Measurements from ENCODE around the gene PDE3A.

Gene PDE3A

DNA sequence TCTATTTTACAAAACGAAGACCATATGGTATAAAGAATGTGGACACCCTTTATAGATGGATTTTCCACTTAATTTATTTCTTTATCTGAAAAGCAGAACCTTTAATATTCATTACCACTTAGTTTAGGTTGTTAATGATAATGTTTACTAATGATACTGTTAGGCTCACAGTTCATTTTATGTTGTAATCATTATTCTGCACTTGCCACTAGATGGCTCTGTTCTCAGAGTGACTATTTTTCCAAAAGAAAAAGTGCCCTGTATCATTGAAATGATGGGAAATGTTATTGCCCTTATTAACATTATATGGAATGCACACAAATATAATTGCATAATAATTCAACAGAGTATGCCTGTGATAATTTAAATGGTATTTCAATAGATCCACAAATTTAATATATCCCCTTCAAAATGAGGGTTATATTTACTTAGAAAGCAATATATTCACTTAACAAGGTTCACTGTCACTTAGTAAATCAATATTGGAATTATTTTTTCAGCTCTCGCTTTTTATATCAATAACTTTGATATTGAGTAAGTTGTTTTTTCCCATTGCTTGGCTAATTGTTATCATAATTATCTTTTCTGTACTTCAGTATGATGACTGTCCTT is 95.7 kb downstream of the PDE3A start:
- no peak for DNase-seq

DNA sequence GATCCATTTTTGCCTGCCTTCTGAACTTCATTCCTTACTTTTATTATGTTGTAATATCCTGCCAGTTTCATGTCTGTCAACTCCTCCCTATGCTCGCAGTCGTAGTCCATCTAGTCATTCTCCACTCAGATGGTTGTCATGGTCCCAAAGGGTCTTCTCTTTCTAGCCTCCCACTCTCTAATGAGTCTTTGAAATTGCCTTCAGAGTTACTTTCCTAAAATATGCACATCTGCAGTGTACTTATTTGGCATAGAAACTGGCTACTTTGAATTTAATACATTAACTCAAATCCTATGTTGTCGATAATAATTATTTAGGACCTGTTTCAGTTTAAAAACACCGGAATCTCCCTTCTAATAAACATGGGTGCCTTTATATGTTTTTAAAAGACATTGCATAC is 101.0 kb downstream of the PDE3A start:
- no peak for DNase-seq

DNA sequence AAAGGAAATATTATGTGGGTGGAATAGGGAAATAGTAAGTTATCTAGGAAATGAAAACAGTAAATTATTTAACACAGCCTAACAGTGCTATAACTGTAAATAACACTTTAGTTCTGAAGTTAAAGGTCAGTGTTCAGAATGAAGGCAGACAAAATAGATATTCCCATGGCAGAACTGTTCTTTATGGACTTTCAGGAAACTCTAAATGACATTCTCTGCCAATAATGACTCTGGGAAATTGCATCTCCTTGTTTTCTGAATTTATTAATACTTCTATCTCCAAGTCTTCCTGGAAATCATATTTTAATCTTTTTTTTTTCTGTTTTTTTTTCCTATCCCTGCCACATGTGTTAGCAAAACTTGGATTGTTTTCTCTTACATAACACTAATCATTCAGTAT is 101.4 kb downstream of the PDE3A start:
- no peak for DNase-seq

DNA sequence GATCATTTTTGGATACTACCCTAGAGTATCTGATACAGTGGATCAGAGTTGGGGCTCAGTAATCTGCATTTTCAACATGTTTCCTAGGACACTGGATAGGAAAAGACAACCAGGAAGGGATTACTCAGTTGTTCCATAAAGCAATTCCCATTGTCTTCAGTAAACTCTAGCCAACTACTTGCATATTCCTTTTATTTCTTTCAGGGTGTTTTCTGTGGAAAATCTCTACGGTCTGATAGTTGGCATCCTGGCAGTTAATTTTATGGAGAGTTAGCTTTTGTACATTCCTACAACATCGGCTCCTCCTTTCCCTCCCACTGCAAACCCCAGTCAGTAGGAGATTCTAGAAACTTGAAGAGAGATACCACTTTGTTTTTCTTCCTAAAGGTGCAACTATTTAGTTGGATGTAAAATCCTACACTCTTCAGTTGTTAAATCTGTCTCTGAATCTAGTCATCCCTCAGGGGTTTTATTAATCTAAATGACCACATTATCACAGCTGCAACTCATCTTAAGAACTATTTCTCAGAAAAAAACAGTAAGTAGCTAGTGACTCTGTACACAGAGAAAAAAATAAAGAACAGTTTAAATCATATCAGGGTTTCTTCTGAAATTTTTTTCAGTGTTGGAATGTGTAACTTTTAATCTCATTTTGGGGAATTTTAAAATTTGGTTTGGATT is 103.9 kb downstream of the PDE3A start:
- DNase-seq, result no peak

DNA sequence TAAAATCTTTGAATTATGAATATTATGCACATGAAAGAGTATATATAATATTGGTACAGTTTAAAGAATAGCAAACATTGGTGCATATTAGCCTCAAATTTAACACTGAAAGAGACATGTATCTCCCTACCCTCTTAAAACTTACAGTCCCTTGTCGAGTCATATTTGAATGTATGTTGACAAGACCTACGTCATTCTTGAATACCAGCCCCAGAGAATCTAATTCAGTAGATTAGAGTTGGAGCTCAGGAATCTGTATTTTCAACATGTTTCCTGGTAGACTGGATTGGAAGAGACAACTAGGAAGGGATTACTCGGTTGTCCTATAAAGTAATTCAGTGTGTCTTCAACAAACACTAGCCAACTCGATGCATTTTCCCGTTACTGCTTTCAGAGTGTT is 104.8 kb downstream of the PDE3A start:
- no peak for DNase-seq

DNA sequence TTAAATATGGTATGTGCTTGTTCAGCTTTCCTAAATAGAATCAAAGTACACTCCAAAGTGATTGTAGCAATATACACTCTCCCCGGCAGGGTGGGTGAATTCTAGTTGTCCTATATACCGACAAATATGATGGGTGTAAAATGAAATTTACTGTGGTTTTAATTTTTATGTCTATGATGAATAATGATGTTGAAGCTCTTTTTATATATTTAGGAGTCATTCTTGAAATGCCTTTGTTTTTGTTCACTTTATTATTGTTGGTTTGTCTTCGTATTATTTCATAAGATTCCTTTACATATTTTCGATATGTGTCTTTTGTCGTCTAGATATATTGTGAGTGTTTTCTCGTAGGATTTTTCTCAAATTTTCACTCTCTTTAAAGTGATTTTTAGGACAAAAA is 105.7 kb downstream of the PDE3A start:
- DNase-seq, result no peak

DNA sequence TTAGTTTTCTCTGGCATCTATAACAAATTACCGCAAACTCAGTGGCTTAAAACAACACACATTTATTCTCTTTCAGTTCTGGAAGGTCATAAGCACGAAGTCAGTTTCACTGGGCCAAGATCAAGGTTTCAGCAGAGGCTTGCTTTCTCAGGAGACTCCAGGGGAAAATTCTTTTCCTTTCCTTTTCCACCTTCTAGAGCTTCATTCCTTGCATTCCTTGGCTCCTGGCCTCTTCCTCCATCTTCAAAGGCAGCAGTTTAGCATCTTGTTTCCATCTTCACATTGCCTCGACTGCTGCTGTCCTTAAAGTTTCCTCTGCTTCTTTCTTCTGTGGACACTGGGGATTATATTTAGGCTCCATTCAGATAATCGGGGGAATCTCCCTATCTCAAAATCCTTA is 106.1 kb downstream of the PDE3A start:
- DNase-seq, result no peak

DNA sequence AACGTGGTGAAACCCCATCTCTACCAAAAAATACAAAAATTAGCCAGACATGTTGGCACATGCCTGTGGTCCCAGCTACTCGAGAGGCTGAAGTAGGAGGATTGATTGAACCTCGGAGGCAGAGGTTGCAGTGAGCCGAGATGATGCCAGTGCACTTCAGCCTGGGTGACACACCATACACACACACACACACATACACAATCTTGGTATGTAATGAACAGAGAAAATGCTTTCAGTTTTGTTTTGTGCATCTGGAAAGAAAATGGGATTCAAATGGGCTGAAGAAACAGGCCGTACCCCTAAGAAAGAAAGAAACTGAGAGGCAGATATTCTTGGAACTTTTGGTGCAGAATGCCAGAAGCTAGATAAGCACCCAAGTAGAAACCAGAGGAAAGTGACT is 107.2 kb downstream of the PDE3A start:
- no peak for DNase-seq

DNA sequence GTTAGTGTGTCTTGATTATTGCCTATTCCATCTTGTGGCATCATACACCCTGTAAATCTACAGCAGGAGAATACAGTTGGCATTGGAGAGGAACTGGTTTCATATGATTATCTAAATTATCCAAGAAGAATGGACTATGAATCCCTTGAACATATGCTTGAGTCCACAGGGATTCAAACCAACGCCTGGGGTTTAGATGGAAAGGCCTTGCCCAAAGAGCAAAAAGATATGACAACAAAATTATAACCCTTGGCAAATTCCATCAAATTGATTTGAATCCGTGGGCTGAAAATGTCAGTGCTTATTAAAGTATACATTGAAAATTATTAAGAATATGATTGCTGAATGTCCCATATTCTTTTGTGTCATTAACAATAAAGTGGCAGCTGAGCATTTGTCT is 108.2 kb downstream of the PDE3A start:
- DNase-seq, result no peak

DNA sequence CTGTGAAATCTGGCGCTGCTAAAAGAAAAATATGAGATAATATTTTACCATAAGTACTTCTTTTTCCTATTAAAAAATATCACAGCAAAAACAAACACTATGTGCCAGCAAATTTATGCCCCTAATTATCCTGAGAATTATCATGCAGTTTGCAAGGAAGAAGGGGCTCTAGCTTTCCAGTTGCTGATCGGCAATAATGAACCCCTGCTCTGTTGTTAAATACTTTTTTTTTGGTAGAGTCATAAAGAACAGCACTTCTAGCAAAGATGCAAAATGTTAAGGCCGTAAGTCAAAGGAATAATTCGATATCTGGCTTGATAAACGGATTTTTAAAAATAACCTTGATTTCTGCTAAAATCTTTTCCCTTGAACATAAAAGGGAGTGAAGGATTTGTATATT is 108.9 kb downstream of the PDE3A start:
- no peak for DNase-seq

DNA sequence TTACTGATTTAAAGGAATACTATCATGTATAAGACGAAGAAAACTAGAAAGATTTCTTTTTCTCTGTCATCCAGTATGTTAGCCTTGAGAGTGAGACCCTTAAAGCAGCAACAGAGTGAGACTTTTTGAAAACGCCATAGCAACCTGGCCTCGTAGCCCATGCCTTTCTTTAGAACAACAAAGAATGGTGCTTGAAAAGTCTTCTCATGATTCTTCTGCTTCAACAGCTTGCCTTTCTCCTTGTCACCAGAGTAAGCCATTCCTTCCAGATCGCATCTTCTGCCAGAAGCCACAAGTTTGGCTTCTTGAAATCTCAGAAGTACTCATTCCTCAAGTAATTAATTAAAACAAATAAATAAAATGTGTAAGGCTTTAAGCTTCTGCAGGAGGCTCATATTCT is 109.3 kb downstream of the PDE3A start:
- no peak for DNase-seq

DNA sequence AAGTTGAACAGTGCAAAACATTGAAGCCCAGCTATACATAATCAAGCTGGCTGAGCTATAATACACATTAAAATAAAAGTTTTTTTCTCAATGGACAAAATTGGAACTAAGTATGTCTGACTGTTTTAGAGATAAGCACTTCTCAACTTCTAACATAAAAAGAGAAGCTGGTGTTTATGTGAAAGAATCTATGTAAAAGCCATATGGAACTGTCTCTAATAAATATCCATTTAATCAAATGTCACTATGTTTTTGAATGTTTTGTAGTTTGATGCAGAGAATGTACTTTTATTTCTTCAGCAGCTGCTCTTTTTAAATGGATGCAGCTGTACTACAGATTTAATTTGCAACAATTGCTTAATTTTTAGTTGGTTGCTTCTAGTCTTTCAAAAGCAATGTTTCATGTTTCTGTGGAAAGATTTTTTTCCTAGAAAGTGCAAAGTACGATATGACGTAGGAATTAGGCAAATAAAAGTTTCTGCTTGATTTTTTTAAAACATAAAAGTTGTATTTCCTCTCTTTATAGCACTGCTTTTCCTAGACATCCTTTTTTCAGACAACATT is 114.2 kb downstream of the PDE3A start:
- no peak for DNase-seq

DNA sequence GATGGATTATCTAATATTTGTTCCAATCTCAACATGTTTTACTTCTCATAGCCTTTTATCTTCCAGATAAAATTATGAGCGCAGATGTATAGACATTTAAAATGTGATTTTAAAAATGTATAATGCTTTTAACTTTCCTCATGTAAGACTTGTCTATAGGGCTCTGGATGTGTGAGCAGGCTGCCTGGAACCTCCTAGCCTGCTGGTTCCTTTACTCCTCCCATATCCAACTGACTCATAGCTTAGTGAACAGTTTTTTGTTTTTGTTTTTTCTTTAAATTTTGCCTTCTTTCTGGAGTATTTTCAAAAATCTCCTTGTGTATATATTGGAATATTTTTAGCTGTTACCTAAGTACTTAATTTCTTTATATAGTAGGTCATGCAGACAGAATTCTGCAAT is 115.4 kb downstream of the PDE3A start:
- DNase-seq, result no peak

DNA sequence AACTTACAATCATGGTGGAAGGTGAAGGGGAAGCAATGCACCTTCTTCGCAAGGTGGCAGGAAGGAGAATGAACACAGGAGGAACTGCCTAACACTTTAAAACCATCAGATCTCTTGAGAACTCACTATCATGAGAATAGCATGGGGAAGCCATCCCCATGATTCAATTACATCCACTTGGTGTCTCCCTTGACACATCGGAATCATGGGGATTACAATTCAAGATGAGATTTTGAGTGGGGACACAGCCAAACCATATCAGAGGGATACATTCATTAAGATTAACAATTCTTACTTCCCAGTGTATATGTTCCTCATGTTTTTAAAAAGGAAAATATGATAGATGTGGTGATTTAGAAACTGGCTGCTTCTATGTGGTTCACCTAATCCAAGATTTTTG is 117.9 kb downstream of the PDE3A start:
- no peak for DNase-seq

DNA sequence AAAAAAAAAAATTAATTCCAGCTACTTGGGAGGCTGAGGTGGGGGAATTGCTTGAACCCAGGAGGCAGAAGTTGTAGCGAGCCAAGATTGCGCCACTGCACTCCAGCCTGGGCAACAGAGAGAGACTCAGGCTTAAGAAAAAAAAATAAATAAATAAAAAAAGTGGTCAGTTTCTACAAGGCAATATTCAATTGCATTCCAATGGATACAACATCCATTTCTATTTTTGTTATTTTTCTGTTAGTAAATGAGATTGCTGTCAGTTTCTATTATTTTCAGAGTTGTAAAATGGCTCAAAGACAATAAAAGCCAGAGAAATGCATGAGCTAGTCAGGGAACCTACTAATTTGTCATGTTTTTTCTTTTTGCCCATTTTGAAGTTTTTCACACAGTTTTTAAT is 119.2 kb downstream of the PDE3A start:
- no peak for DNase-seq

DNA sequence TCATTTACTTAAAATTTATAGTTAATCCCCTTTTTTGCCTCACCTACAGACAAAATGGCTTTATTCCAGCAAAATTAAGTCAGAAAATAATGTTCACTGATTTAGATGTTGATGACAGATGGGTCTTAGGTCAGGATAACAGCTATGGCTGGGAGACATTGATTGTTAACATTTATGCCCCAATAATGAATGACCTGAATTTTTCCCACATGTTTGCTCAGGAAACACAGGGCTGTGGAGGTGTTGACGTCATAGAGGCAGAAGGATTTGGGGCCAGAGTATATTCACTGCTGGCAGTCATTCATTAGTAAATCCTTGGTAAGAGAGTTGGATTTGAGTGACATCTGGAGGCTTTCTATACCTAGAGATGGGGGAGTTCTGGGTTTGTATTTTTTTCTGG is 121.3 kb downstream of the PDE3A start:
- no peak for DNase-seq

DNA sequence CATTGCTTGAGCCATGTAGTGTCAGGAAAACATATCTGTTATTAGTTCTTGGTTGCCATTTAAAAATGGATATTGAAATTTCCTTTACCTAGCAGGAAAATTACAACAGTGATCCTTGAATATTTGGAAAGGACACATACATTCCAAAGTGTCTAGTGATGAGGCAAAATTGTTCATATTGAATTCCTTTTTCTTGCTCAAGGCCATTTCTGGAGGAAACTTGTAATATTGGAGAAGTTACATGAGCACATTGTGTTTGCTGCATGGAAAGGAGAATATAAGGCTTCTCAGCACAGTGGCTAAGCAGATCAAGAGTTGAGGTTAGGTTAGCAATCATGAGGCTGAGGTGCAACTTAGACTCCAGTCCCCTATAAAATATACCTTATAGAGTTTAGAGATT is 121.9 kb downstream of the PDE3A start:
- no peak for DNase-seq

DNA sequence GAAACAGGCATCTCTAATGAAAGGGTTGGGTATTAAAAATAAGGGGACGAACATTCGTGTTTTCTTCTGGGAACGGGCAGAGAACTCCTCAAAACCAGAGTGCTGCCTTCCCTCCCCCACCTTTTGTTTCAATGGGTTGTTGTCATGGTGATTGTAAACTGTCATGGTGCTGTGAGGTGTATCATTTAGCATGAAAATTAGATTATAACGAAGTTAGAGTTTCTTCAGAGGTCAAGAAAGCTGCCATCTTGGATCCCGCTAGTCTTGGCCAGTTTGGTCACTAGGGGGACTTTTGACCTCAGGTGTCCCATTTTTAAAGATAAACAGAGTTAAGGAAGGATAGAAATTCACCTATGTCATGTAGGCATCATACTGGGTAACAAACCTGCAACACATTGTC is 123.0 kb downstream of the PDE3A start:
- DNase-seq, result no peak

DNA sequence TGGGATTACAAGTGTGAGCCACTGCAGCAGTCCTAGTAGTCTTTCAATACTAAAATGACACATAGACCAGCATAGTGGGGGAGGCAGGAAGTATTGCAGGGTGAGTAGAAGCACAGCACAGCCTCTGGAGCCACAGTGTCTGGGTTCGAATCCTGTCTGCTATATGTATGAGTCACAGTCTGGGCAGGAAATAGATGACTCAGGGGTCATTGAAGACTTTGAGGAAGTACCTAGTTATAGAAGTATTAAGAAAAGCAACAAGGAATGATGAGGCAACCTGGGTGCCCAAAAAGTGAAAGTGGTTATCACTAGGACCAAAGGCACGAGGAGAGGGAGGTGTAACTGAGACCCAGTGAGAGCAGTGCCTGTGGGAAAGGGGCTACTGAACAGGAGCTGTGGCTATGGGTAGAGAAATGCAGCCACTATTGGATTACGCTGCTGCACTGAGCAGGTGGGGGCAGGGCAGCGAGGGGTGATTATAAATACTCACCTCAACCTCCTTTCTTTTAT is 124.0 kb downstream of the PDE3A start:
- no peak for DNase-seq

DNA sequence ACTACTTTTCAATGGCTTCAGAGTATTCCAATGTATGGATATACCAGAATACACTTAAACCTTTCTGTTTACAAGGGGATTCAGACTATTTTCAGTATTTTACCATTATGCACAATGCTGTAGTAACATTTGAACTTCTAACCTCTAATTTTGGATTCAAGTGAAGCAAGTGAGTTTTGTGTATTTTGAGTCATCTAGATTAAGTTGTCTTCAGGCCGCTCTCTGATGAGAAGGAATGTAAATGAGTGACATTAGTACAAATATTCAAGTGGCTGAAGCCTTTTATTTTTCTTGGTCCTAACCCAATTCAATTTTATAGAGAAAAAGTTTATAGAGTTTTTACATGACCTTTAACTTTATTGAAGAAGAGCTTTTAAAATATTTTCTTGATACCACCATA is 125.6 kb downstream of the PDE3A start:
- DNase-seq, result no peak

DNA sequence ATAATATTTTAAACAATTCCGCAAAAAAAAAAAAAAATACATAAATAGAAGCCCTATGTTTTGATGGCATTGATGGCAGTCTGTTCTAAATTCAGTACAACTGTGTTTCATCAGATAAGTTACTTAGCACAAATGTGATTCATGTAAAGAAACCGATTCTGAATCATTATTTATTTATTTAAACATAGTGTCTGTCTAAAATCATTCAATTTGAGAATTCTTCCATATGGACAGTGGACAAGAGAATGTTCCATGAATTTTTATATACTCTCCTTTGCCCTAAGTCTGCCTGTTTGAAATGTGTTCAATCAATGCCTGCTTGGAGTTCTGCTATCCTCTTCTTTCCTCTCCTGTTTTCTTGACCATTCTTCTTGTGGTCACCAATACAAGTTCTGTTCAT is 126.5 kb downstream of the PDE3A start:
- DNase-seq, result no peak

DNA sequence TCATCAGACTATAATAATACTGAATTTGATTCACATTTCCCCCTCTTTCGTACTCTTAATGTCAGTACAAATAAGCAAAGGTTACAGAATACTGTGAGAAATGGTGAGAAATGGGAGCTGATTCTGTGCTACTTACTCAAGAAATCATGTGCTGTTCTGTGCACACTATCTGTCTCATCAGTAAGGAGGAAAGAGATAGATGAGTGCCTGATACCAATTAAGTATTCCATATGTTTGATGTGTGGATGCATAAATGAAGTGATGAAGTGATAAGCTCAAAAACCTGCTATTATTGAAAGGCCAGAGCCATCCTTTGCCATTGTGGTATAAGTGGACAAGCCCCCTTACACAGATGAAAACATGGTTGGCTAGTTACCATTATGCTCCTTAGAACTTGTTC is 127.7 kb downstream of the PDE3A start:
- no peak for DNase-seq

DNA sequence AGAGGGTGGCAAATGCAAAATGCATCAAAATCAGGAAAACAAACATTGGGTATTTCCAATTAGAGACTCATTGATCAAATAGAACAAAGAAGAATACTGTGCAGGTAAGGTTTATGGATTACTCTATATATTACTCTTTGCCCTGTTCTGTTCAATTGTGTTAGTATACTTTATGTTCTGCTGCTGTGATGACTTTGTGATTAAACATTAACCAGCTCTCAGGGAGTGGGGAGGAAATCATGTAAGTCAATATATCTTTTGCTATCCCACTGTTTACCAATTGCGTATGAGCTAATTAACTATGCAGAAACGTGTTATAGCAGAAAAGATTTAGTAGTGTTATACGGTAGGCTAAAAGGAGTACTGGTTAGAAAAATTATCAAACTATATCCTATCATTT is 129.4 kb downstream of the PDE3A start:
- DNase-seq, result no peak

DNA sequence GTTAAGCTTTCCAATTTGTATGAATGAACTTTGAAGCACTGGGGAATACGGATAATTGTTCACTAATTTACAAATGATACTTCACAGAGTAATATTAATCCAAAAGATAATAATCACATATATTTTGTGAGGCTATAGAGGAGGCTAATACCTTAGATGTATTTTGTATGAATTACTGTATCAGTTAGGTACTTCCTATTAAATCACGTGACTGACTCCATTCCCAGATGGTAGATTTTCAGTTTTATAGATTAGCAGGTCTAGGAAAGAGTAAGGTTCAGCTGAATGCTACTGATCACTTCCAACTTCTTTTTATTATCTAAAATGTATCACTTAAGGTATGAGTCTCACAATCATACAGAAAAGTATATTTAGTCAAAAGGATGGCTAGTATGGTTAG is 133.6 kb downstream of the PDE3A start:
- DNase-seq, result no peak

DNA sequence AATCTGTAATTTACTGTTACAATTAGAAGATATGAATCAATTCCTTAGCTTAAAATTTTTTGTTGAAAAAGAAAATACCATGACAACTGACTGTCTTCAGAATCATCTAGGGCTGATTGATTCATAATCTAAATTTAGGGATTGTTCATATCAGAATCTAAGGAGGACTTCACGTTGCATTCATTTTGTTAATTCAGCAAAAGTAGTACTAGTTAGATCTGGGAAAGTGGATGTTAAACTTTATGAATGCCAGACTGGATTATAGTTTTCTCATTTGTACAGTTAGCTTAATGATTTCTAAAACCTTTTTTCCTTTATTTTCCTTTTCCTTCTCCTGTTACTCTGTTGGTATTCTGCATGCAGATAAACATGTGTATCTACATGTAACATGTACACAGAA is 135.5 kb downstream of the PDE3A start:
- no peak for DNase-seq
